Left lobe of liver (tissue), 2 donors: ENCODE data around the gene MLST8. TPM values are rescaled to one million over a fixed set of nuclear protein-coding genes. Genes with fewer than 3 reads are reported as not detected.

Experiments used
- ATAC-seq: fragments of 200-7000 bp; cut with Tn5 transposase; one replicate; pipeline ENCODE4 v1.9.1; 2020; ENCODE audit warnings: mild to moderate bottlenecking, moderate library complexity
- DNase-seq: peaks from one replicate; pipeline ENCODE4 v3.0.0-alpha.2; 2020; ENCODE audit warnings: low spot score
- total RNA-seq: library from RNA; stranded (reverse); gene quantifications from one replicate; pipeline ENCODE4 v1.2.1, GENCODE V29; 2021
- donor health status: DM: no; HTN: no; CAD: no; lungs with moderate emphysema.
- donor health status: DM: no; HTN: yes; CAD: no.

Gene MLST8
- total RNA-seq, 1 donor from 2014 or later = 16.9 TPM

- no peak for DNase-seq
- no peak for ATAC-seq
These were observed 32.4 kb upstream of the MLST8 start for GRCh38 chr16:2172688-2173335.

- DNase-seq (no peak), ATAC-seq (no peak)
These were observed 31.9 kb upstream of the MLST8 start for GRCh38 chr16:2173366-2173765.

- ATAC-seq (no peak), DNase-seq (no peak)
These were observed 31.3 kb upstream of the MLST8 start for GRCh38 chr16:2173916-2174315.

- DNase-seq = no peak
- ATAC-seq = no peak
These were observed 30.7 kb upstream of the MLST8 start for GRCh38 chr16:2174396-2175131.

- ATAC-seq = no peak
- DNase-seq = no peak
These were observed 29.8 kb upstream of the MLST8 start for GRCh38 chr16:2175454-2175853.

GRCh38 chr16:2176047-2176446 is 29.2 kb upstream of the MLST8 start:
- ATAC-seq = no peak
- DNase-seq = no peak

- ATAC-seq = no peak
- no peak for DNase-seq
These were observed 28.2 kb upstream of the MLST8 start for GRCh38 chr16:2177101-2177500.

GRCh38 chr16:2177561-2177960 is 27.7 kb upstream of the MLST8 start:
- ATAC-seq (no peak), DNase-seq (no peak)

GRCh38 chr16:2178321-2179106 is 26.7 kb upstream of the MLST8 start:
- DNase-seq (no peak), ATAC-seq (peak; percentile 8)

- DNase-seq (no peak), ATAC-seq (no peak)
These were observed 26.1 kb upstream of the MLST8 start for GRCh38 chr16:2179107-2179501.

- DNase-seq (no peak), ATAC-seq (peak; percentile 2)
These were observed 25.7 kb upstream of the MLST8 start for GRCh38 chr16:2179576-2179975.

- ATAC-seq = no peak
These were observed 24.8 kb upstream of the MLST8 start for GRCh38 chr16:2180461-2180860.

GRCh38 chr16:2180962-2181923 is 24.0 kb upstream of the MLST8 start:
- ATAC-seq (peak; percentile 6), DNase-seq (no peak)

More at GRCh38 chr16:2180461-2180860, 24.8 kb upstream of the MLST8 start:
- DNase-seq = no peak

GRCh38 chr16:2181952-2182351 is 23.3 kb upstream of the MLST8 start:
- ATAC-seq = no peak

GRCh38 chr16:2183671-2184070 is 21.6 kb upstream of the MLST8 start:
- no peak for ATAC-seq

More at GRCh38 chr16:2181952-2182351, 23.3 kb upstream of the MLST8 start:
- DNase-seq = no peak

GRCh38 chr16:2184346-2184745 is 20.9 kb upstream of the MLST8 start:
- ATAC-seq (no peak), DNase-seq (no peak)

More at GRCh38 chr16:2183671-2184070, 21.6 kb upstream of the MLST8 start:
- DNase-seq = no peak

- ATAC-seq (peak; percentile 3), DNase-seq (no peak)
These were observed 20.3 kb upstream of the MLST8 start for GRCh38 chr16:2184962-2185361.

- no peak for DNase-seq
- no peak for ATAC-seq
These were observed 19.2 kb upstream of the MLST8 start for GRCh38 chr16:2186064-2186463.

- no peak for ATAC-seq
- no peak for DNase-seq
These were observed 18.7 kb upstream of the MLST8 start for GRCh38 chr16:2186505-2186904.

- ATAC-seq = no peak
- DNase-seq = no peak
These were observed 18.0 kb upstream of the MLST8 start for GRCh38 chr16:2187212-2187611.

GRCh38 chr16:2188395-2188794 is 16.9 kb upstream of the MLST8 start:
- ATAC-seq = no peak
- DNase-seq = no peak
